Measurements from ENCODE around the gene MGAT1.
"Not testable (repeated sequence)": the region's sequence is repeated elsewhere in the genome, so short reads cannot be mapped to it uniquely, and the experiment has no call there.

Gene MGAT1

DNA sequence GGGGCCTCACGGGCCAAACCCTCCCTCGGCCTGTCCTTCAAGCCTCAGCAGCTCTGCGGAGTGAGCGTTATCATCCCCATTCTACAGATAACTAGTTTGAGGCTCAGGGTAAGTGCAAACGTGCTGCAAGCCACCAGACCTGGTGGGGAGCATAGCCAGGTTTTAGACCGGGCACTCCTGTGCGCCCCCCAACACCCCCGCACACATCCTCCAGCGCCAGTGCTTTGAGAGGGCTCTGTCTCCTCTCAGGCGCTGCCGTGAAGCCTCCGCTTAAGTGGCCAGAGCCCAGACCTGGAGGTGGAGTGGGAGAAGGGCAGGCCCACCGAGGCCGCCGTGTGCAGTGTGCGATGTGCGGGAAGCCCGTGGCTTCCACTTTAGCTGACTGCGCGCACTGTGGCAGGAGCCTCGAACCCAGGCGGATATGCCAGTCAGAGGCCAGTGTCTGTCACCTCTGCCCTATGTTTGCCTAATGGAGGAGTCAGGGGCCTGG lies 1.6 kb upstream of the MGAT1 start:
- DNase-seq = no peak

DNA sequence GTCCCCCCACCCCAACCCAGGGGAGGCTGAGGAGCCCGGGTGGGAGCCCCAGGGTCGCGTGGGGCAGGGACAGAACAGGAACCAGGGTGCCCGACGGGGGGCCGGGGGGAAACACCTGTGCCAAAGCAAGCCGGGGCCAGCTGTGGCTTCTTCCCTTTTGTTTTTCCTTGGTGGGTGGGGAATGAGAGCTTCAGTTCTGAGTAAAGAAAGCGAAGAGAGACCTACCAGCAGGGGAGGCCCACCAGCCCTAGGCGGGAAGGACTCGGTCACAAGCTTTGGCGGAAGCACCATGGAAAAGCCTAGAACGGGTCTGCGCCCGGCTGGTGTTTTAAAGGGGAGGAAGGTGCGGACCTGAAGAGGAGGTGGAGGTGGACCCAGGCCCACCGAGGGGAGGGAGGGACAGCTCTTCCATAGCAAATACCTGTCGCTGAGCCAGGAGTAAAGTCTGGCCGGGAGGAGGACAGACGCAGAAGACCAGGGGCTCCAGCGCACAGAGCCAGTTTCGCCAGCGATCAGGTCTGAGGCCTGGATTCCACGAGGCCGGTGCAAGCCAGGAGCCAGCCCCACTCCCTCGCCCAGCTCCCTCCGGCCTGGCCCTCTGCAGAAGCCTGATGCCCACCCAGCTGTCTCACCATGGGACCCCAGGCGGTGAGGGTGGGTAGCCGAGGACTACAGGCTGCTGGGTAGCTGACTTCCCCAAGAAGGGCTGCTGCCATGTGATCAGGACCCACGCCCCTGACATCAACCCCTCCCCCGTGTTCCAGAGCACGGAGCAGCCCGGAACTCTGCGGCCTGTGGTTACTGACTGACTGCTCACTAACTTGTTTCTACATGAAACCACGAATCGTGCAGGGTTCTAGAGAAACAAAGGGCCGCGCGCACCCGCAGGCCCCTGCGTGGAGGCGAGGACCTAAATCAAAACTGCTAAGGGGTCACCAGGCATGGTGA lies 849 bp upstream of the MGAT1 start:
- peak in 9 of 14 donors; percentile 27 to 70 (median 59) for DNase-seq

DNA sequence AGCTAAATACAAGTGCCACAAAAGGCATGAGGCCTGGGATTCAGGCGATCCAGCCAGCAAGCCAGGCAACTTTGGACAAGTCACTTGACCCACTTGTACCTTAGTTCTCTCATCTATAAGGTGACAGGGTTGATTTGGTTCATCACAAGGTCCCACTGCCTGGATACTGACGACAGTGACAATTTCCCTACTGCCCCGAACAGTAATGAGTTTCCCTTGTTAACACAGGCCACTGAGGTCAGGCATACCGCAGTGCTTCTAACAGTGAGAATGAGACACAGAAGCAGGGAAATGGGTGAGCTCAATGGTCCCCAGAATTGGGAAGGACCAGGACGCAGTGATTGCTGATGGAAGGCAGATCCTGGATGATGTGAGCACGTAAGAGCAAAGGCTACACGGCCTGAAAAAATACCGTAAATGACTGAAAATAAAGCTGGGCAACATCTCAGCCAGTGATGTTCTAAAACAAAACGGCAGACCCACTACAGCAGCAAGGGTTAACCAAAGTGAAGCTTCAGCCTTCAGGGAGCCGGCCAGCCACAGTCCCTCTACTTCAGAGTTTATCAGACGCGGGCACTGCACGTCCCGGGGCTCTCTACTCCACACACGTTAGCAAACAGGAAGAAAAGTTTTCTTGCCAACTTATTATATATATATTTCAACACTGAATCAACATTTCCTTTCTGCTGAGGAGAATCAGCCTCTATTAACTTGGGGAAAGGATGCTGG lies 846 bp downstream of the MGAT1 start:
- no peak for DNase-seq

DNA sequence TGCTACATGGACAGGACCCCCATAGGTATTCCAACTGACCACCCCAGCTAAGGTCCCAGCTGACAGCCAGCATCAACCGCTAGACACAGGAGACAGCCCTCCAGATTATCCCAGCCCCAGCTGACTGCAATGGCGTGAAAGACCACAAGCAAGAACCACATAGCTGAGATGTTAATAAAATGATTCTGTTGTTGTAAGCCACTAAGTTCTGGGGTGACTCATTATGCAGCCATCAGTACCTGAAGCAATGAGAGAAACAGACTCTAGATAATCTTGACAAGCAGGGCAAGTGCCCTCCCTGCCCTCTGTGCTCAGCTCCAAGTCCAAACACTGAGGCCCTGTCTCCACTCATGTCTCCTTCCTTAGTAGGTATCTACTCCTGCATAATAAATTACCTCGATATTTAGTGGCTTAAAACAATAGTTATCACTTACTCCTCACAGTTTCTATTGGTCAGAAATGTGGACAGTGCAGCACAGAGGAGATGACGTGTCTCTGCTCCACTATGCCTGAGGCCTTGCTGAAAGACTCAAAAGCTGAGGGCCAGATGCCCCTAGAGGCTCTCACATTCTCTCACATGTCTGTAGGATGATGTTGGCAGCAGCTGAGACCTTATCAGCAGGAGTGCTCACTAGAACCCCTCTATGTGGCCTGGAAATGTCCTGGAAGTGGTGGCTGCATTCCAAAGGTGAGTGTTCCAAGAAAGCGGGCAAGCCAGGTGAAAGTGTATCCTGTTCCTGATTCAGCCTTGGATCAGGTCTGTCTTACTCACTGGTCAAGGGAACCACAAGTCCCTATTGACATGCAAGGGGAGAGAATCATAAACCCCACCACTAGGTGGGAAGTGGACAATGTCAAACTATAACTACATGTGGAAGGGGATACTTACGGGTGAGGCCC lies 2.5 kb downstream of the MGAT1 start:
- DNase-seq = no peak

DNA sequence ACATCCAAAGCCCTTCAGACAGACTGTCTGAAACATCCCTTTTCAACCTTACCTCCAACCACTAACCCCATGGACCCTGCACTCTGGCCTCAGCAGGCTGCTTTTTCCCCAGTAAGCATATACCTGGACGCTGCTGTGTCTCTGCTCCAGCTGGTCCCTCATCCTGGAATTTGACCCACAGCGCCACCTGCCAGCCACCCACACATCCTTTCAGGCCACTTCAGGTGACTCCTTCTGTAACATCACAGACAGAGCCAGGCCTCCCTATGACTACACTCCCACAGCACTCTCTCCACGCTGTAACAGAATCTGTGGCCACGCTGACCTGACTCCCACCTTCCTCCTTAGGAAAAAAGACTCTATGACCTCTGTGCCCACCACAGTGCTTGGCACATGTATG lies 3.4 kb downstream of the MGAT1 start:
- DNase-seq = no peak

DNA sequence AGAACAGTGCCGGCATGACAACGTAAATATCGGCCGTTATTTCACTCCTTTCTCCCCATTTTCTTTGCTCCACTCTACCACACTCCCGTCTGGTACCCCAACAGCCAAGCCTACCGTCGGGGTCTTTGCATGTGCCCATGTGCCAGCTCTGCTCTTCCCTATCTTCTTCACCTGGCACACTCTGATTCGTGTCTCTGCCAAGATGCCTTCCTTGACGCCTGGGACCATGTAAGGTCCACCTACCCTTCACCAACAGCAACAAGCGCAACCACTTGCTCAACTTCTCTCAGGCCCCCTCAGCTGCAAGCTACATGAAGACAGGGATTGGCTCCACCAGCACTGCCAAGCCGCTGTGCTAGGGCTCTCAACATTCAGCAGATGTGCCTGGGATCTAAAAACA lies 4.4 kb downstream of the MGAT1 start:
- no peak for DNase-seq

DNA sequence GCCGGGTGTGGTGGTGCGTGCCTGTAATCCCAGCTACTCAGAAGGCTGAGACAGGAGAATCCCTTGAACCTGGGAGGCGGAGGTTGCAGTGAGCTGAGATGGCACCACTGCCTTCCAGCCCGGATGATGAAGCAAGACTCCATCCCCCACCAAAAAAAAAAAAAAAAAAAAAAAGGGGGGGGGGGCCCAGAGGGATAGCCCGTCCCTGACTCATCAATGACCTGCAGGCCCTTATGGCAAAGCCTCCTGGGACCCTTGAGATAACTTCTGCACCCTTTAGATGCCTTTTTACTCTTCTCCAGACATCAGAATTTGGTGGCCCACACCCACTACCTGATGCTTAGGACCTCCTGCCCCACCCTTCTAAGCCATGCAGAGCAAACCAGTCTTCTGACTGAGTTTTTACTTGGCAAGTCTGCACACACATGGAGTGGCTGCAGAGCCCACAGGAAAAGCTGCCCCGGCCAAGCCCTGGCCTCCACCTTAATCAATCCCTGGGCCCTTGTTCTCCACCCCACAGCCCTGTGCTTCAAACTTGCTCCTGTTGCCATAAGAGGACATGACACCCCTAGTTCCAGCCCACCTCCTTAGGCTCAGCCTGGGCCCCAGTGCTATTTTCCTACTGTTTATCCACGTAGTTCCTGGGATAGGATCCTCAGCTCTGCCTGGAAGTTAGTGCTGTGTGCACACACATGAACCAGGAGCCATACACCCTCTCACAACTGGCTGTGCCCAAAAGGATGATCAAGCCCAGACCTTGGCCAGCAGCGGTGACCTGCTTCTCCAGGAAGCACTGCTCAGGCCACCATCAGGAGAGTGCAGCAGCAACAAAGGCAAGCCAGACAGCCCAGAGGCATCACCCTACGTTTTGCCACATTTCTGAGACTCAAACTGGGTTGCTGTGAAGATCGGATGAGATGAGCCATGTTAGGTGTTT lies 5.1 kb downstream of the MGAT1 start:
- no peak for DNase-seq

DNA sequence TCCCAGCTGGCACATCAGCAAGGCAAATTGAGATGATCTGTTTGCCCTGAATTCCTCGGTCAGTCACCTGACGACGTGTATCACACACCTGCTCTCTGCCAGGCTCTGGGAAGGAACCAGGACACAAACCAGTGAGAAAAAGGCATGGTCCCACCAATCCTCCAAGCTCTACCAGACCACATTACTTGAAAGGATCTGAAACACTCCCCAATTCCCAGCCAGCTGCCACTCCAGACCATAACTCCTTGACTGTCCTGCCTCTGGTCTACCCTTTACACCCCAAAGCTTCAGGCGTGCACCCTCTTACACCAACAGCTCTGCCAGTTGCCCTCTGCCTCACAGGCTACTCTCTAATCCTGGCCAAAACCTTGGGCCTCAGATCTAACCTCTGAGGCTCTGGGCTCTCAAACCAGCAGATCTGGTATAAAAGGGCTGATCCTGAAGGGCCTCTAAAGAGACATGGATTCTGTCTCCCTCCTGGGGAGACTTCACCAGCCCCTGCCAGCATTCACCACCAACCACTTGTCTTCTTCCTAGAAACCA lies 6.8 kb downstream of the MGAT1 start:
- no peak for DNase-seq

DNA sequence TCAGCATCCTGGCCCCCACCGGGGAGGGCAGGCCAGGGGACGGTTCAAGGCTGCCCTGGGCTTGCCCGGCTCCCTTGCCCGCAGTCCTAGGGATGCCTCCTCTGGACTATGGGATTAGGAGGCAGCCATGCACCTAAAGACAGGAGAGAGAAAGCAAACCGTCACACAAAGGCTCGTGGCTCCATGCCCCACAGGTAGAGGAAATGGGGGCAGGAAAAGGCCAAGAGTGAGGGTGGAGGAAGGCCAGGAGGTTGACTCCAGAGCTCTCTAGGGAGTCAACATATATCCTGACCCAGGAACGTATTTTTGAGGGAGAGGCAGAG lies 9.7 kb downstream of the MGAT1 start:
- DNase-seq = no peak

DNA sequence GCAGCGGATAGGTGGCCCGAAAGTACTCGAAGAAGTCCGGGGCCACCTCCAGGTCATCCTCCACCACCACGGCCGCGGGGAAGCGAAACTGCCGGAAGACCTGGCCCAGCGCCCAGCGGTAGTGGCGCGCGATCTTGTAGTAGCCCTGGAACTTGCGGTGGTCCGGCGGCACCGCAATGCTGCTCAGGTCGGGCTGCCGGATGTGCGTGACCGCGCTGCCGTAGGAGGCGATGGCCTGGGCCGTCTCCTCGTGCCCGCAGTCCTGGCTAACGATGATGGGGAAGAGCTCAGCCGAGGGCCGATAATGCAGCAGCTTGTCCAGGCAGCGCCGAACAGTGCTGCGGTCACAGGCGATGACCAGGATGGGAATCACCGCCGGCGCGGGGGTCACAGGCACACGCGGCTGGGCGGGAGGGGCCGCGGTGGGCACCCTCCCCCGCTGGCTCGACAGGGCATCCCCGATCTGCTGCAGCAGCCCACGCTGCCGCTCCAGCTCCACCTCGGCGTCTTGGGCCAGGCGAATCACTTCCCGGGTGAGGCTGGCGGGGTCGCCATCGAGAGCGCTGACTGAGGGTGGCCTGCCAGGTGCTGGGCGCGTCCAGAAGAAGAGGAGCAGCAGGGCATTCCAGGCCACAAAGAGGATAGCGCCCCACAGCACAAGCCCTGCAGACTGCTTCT lies 10.2 kb downstream of the MGAT1 start:
- no peak for DNase-seq

DNA sequence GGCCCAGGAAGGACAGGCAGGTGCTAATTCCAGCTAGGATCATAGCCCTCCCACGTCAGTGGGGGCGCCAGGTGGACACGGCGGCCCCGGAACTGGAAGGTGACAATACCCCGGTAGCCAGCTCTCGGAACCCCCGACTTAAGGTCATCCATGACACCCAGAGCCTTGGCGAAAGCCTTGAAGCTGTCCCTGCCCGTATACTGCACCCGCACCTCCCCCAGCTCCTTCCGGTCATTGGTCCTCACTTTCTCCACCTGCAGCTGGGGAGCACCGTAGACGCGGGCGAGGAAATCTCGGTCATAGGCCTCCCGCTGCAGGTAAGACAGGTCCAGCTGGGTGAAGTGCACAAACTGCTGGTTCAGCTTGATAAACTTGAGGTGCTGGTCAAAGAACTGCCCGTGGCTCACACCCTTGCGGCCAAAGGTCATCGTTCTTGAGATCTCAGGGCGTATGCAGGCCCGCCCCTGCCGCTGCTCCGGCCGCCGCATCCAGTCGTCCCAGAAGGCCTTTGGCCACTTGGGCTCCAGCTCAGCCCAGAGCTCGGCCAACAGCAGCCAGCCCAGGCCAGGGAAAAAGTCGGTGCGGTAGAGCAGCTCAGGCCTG lies 10.9 kb downstream of the MGAT1 start:
- no peak for DNase-seq

DNA sequence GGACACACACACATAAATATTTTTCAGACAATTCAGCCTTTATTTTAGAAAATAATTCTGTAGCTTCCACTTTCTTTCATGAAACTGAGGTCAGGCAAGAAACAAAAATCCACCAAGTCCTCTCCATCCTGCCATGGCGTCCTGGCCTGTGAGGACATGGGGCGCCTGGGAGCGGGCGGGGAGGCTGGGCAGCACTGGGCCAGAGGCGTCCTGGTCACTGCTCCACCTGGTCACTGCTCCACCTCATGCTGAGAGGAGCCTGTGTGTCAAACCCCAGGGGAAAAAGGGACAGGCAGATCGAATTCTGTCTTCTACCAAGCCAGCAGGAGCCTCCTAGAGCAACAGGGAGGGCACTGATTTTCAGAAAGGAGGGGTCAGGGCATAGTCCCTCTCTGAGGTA lies 12.1 kb downstream of the MGAT1 start:
- DNase-seq = no peak

DNA sequence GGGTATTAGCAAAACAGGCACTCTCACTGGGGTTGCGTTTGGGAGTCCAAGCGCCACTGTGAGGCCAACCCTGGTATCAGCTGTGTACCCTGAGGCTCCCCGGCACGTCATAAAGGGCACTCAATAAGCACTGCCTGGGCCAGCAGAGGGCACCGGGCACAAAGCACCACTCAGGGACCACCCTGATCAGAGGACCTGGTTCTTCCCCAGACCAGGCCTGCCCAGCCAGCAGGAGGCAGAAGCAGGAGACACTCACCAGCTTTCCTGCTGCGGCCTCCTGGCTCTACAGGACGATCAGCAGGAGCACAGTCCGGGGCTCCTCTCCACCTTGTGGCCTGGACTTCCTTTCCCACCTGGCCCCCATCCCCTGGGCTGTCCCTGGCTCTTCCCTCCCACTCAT lies 12.6 kb downstream of the MGAT1 start:
- no peak for DNase-seq

DNA sequence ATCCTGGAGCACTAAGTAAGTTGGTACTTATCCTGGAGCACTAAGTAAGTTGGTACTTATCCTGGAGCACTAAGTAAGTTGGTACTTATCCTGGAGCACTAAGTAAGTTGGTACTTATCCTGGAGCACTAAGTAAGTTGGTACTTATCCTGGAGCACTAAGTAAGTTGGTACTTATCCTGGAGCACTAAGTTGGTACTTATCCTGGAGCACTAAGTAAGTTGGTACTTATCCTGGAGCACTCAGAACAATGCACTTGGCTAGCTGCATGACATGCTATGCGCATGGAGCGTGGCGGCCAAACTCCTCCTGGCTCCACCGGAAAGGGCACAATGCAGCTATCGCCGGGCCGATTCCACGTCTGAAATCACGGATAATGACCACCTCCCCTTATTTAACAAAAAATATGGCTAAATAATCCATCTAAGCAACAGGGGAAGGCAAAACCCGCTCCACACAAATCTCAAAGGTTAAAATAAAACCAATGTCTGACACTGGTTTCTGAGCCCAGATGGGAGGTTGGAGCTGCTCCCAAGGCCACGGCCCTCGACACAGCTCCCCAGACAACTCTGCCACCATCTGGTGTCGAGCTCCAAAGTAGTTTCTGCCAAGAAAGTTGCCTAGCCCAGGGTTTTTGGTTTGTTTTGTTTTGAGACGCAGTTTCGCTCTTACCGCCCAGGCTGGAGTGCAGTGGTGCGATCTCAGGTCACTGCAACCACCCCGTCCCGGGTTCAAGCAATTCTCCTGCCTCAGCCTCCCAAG lies 13.8 kb downstream of the MGAT1 start:
- DNase-seq = not testable (repeated sequence)

DNA sequence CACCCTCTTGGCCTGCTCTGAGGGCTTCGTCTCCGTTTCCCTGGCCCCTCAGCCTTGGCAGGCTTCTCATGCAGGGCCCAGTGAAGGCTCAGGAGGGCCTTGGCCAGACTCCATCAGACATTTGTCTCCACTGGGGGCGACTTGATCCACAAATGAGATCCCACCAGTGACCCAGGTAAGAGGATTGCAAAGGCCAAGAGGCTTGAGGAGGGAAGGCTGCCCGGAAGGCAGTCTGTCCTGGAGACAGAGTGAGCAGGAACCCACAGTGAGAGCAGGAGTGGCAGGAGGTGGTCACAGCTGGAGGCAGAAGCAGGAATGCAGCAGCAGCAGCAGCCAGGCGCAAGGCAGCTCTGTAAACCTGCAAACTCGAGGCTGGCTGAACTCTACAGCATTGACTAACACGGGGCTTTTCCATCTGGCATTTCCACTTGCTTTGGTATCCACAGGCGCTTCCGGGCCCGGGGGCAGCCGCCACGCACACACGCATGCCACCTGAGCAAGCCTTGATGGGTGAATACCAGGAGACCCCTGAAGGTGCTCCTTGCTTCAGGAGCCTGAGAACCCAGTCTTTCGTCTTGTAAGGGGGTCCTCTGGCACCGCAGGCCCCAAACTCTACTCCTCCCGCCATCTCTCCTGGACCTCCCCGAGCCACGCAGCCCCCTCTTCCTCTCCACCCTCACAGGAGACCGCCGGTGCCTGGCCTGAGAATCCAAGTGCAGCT lies 14.7 kb downstream of the MGAT1 start:
- DNase-seq = no peak

DNA sequence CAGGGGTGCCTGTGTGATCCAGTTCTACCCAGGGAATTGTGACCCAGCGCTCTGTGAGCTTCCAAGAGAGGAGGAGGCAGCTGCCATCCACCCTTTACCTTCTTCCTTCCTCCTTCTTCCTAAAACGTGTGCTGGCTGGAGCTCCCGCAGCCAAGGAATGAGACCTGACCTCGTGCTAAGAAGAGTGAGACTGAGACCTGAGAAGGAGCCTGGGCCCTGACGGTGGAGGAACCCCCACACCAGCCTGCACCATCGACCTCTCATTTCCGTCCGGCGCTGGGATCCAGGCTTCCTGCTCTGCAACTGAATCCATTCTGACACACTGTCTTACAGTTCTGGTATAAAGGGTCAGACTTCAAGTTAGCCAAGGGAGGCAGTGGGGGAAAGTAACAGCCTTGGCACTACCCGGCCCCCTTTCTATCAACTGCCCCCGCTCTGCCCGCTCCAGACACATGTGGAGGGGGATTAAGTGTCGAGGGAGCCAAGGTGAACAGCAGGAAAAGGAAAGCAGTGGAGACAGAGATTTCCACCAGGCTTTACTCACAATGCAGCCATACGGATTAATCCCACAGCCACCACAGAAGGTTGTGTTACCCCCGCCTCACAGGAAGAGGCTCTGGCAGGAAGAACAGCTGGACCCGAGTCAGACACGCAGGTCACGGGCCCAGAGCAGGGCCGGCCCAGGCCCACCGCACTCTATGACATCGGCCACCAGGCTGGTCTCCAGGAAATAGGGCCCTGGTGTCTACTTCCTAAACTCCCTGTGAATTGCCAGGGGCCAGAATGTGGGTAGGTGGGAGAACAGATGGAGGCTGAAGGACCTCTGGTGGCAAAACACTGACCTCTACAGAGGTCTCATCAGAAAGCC lies 15.8 kb downstream of the MGAT1 start:
- DNase-seq = no peak

DNA sequence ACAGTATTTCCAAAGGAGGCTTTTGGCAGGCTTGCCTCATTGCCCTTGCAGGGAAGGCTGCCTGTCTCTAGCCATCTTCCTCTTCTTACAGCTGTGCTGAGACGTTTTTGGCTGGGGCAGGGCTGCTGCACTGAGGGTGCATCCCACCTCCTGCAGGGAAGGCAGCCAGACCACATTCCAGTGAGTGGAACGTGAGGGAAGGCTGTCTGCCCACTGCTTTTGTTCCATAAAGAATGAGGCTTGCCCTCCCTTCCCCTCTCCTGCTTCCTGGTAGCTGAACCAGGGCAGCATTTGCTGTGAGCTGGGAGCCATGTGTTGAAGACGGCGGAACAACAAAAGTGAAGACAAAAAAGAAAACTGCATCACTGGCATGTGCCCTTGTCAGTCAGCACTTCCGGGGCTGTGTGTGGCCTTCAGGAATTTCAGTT lies 16.8 kb downstream of the MGAT1 start:
- DNase-seq = no peak
